K562 (cell line): ENCODE measurements around the gene SHISA5. TPM values are rescaled to one million over a fixed set of nuclear protein-coding genes. Genes with fewer than 3 reads are reported as not detected.

ENCODE experiments used
- BCLAF1 ChIP-seq, 2 experiments: fragments of 450-650 bp in 1 of 2; IDR thresholded peaks; 2 replicates each; pipeline ENCODE4 v1.6.1; 2011 to 2017; ENCODE audit warnings: low read depth in 2 of 2, antibody characterized with exemption in 1 of 2, borderline replicate concordance in 1 of 2, low read length in 1 of 2, mild to moderate bottlenecking in 1 of 2, mixed read lengths in 1 of 2; ENCODE audit not compliant: control insufficient read depth in 1 of 2
- CBX2 ChIP-seq: fragments of 200-600 bp; sonication (generic); IDR thresholded peaks from one replicate; pipeline ENCODE4 v1.6.1; 2012; ENCODE audit warnings: mild to moderate bottlenecking, low read length, inconsistent platforms; ENCODE audit not compliant: insufficient read depth, poor library complexity, severe bottlenecking
- FIP1L1 ChIP-seq: fragments of 200-400 bp; formaldehyde crosslinking; IDR thresholded peaks from 2 replicates; pipeline ENCODE4 v1.6.1; 2018; ENCODE audit warnings: mild to moderate bottlenecking, low read depth, low read length; ENCODE audit not compliant: poor library complexity, severe bottlenecking
- LARP7 ChIP-seq: fragments of 450-650 bp; IDR thresholded peaks from 2 replicates; pipeline ENCODE4 v1.6.1; 2016
- NFATC3 ChIP-seq: fragments of 450-650 bp; IDR thresholded peaks from 2 replicates; pipeline ENCODE4 v1.6.1; 2017; ENCODE audit warnings: mild to moderate bottlenecking
- polyA plus RNA-seq, 8 experiments: library from polyadenylated mRNA; depleted of rRNA in 4 of 8; stranded (reverse) in 5 of 8; unstranded in 3 of 8; fragments of >200 nt; fragmentation: Nextera tagmentation in 2 of 8; fragmentation: Illumina TruSeq in 1 of 8; extraction: Ambion mirVana in 2 of 8; extraction: Trizol in 1 of 8; gene quantifications; 2 replicates each; pipeline versions ENCODE4 v1.2.1 to v1.2.3, GENCODE V29; 2011 to 2014; ENCODE audit warnings: inconsistent platforms in 1 of 8, missing spikeins in 1 of 8
- total RNA-seq, 7 experiments: library from RNA; depleted of rRNA in 6 of 7; stranded (reverse); fragments of >200 nt in 6 of 7; fragmentation: Illumina TruSeq in 2 of 7; extraction: Trizol in 2 of 7; gene quantifications; 2 replicates each; pipeline versions ENCODE4 v1.2.1 to v1.2.3, GENCODE V29; 2011 to 2021; ENCODE audit warnings: low replicate concordance in 1 of 7
- TF ChIP-seq, protein P1 (sequence below): fragments of 200-400 bp; formaldehyde crosslinking; IDR thresholded peaks from 2 replicates; pipeline ENCODE4 v1.6.1; 2017; ENCODE audit warnings: mild to moderate bottlenecking, low read depth, low read length, moderate library complexity
- TF ChIP-seq, protein P2 (sequence below), 3 experiments: IDR thresholded peaks in 2 of 3; conservative IDR thresholded peaks in 1 of 3; 2 replicates each; pipeline ENCODE4 v1.5.1; 2011 to 2012; ENCODE audit warnings: low read length in 3 of 3, mild to moderate bottlenecking in 3 of 3, control low read depth in 2 of 3, improper control_type of control experiment in 1 of 3, inconsistent platforms in 1 of 3, low read depth in 1 of 3, mixed read lengths in 1 of 3, moderate library complexity in 1 of 3; ENCODE audit not compliant: insufficient read depth in 2 of 3
- TF ChIP-seq, protein P3 (sequence below), 2 experiments: fragments of 450-650 bp in 1 of 2; sonication (generic) in 1 of 2; formaldehyde crosslinking in 1 of 2; IDR thresholded peaks; 2 replicates each; pipeline versions ENCODE4 v1.7.1 to v1.9.0; 2016 to 2022; ENCODE audit warnings: inconsistent platforms in 1 of 2, mild to moderate bottlenecking in 1 of 2, missing genetic modification reagents in 1 of 2

SHISA5 gene
- total and polyA plus RNA-seq, 9 of the 15 experiments (the other 6 are each of a cell fraction or from before 2014, with no cell fraction given): 8.4 to 85.8 (median 56.1) TPM

- TF ChIP-seq, protein P1, sequence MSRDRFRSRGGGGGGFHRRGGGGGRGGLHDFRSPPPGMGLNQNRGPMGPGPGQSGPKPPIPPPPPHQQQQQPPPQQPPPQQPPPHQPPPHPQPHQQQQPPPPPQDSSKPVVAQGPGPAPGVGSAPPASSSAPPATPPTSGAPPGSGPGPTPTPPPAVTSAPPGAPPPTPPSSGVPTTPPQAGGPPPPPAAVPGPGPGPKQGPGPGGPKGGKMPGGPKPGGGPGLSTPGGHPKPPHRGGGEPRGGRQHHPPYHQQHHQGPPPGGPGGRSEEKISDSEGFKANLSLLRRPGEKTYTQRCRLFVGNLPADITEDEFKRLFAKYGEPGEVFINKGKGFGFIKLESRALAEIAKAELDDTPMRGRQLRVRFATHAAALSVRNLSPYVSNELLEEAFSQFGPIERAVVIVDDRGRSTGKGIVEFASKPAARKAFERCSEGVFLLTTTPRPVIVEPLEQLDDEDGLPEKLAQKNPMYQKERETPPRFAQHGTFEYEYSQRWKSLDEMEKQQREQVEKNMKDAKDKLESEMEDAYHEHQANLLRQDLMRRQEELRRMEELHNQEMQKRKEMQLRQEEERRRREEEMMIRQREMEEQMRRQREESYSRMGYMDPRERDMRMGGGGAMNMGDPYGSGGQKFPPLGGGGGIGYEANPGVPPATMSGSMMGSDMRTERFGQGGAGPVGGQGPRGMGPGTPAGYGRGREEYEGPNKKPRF: no peak
- no peak for TF ChIP-seq NFATC3
- TF ChIP-seq FIP1L1: no peak
- no peak for TF ChIP-seq CBX2
- no peak for TF ChIP-seq BCLAF1 (IDR thresholded peaks at IDR 0.05; ENCODE audit: borderline replicate concordance in 1 of 2, control insufficient read depth in 1 of 2, low read depth in 2 of 2, low read length in 1 of 2)
- TF ChIP-seq, protein P2, sequence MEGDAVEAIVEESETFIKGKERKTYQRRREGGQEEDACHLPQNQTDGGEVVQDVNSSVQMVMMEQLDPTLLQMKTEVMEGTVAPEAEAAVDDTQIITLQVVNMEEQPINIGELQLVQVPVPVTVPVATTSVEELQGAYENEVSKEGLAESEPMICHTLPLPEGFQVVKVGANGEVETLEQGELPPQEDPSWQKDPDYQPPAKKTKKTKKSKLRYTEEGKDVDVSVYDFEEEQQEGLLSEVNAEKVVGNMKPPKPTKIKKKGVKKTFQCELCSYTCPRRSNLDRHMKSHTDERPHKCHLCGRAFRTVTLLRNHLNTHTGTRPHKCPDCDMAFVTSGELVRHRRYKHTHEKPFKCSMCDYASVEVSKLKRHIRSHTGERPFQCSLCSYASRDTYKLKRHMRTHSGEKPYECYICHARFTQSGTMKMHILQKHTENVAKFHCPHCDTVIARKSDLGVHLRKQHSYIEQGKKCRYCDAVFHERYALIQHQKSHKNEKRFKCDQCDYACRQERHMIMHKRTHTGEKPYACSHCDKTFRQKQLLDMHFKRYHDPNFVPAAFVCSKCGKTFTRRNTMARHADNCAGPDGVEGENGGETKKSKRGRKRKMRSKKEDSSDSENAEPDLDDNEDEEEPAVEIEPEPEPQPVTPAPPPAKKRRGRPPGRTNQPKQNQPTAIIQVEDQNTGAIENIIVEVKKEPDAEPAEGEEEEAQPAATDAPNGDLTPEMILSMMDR (IDR thresholded peaks at IDR 0.05 in 2 of 3, conservative IDR thresholded peaks at IDR 0.05 in 1 of 3; ENCODE audit: insufficient read depth in 2 of 3, low read depth in 1 of 3, low read length in 3 of 3): no peak
- TF ChIP-seq, protein P3, sequence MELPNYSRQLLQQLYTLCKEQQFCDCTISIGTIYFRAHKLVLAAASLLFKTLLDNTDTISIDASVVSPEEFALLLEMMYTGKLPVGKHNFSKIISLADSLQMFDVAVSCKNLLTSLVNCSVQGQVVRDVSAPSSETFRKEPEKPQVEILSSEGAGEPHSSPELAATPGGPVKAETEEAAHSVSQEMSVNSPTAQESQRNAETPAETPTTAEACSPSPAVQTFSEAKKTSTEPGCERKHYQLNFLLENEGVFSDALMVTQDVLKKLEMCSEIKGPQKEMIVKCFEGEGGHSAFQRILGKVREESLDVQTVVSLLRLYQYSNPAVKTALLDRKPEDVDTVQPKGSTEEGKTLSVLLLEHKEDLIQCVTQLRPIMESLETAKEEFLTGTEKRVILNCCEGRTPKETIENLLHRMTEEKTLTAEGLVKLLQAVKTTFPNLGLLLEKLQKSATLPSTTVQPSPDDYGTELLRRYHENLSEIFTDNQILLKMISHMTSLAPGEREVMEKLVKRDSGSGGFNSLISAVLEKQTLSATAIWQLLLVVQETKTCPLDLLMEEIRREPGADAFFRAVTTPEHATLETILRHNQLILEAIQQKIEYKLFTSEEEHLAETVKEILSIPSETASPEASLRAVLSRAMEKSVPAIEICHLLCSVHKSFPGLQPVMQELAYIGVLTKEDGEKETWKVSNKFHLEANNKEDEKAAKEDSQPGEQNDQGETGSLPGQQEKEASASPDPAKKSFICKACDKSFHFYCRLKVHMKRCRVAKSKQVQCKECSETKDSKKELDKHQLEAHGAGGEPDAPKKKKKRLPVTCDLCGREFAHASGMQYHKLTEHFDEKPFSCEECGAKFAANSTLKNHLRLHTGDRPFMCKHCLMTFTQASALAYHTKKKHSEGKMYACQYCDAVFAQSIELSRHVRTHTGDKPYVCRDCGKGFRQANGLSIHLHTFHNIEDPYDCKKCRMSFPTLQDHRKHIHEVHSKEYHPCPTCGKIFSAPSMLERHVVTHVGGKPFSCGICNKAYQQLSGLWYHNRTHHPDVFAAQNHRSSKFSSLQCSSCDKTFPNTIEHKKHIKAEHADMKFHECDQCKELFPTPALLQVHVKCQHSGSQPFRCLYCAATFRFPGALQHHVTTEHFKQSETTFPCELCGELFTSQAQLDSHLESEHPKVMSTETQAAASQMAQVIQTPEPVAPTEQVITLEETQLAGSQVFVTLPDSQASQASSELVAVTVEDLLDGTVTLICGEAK (IDR thresholded peaks at IDR 0.05): peak; percentile 96
- TF ChIP-seq, protein P3 (CRISPR knock-in tag; IDR thresholded peaks at IDR 0.05): no peak
- no peak for TF ChIP-seq LARP7
Measured at GRCh38 chr3:48439820-48440589, 64.0 kb downstream of the SHISA5 start, which contains the start of the genes CCDC51 and TMA7 (continued).
